ENCODE measurements around the gene FAM83F. TPM values are rescaled to one million over a fixed set of nuclear protein-coding genes. Genes with fewer than 3 reads are reported as not detected.

Gene FAM83F
- total and polyA plus RNA-seq, 10 of the 15 experiments (the other 5 are each of a cell fraction or from before 2014, with no cell fraction given) = 0.01 to 0.05 (median 0.01) TPM; not detected in 7

- TF ChIP-seq, protein P1, sequence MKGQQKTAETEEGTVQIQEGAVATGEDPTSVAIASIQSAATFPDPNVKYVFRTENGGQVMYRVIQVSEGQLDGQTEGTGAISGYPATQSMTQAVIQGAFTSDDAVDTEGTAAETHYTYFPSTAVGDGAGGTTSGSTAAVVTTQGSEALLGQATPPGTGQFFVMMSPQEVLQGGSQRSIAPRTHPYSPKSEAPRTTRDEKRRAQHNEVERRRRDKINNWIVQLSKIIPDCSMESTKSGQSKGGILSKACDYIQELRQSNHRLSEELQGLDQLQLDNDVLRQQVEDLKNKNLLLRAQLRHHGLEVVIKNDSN (IDR thresholded peaks at IDR 0.05; ENCODE audit: borderline replicate concordance, extremely low read length, insufficient read depth, low read depth, low read length) = no peak
- TF ChIP-seq TARDBP (IDR thresholded peaks at IDR 0.05; ENCODE audit: borderline replicate concordance) (no peak), SMAD5 (IDR thresholded peaks at IDR 0.05; ENCODE audit: low read depth) (no peak), SPI1 (IDR thresholded peaks at IDR 0.05; ENCODE audit: borderline replicate concordance, insufficient read depth, low read depth, low read length) (no peak), NKRF (conservative IDR thresholded peaks at IDR 0.05) (no peak), BRCA1 (IDR thresholded peaks at IDR 0.05; ENCODE audit: low read depth, low read length) (no peak), GATAD2B (conservative IDR thresholded peaks at IDR 0.05; ENCODE audit: low read depth) (no peak), MEF2A (IDR thresholded peaks at IDR 0.05; ENCODE audit: insufficient read depth, low read depth, low read length) (no peak), CREM (IDR thresholded peaks at IDR 0.05; ENCODE audit: low read depth) (no peak)
These were observed 14.1 kb downstream of the FAM83F start (continued) for GRCh38 chr22:40008726-40009291.

DNA sequence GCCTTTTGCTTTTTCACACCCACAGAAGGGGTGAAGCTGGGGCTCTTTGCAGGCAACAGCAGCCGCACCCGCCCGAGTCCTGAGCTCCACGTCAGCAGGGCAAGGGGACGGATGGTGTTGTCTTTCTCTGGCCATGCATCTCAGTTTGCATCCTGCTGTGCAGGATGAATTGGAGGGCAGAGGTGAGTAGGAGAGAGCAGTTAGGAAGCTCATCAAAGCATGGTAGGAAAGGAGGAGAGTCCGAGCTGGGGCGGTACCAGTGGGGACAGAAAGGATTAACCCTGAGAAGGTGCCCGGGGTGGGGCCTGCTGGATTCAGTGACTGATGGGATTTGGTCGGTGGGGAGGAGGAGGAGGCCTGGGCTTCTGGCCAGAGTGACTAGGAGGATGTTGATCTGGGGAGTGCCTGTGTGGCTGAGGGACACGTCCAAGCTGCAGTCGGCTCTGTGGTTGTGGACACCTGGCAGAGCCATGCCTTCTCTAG, 14.6 kb downstream of the FAM83F start:
- Histone ChIP-seq H3K4me2 (ENCODE audit: control insufficient read depth, insufficient read depth) (no peak overlapping the region), H3K4me3 (no peak overlapping the region), H2AFZ (ENCODE audit: control insufficient read depth, low read depth, low read length) (no peak overlapping the region), H3K27ac (ENCODE audit: control insufficient read depth, insufficient read depth) (no peak overlapping the region), H3K9me3 (replicated peaks; ENCODE audit: control insufficient read depth, insufficient read depth, low read length) (no peaks in the 10 kb centered on the region), H3K36me3 (ENCODE audit: control insufficient read depth in 2 of 2, insufficient read depth in 2 of 2, low read length in 1 of 2) (no peaks in the 10 kb centered on the region), H3K79me2 (ENCODE audit: control insufficient read depth, insufficient read depth, low read length) (no peaks in the 10 kb centered on the region), H3K27me3 (replicated peaks in 1 of 2; ENCODE audit: control insufficient read depth in 2 of 2, insufficient read depth in 2 of 2, low read length in 1 of 2) (peaks cover 4 to 11% of the 10 kb centered on the region in 2 experiments), H3K9ac (ENCODE audit: control insufficient read depth, insufficient read depth, low read length) (no peak overlapping the region), H3K4me1 (ENCODE audit: control insufficient read depth, insufficient read depth, low read length) (no peaks in the 10 kb centered on the region), H4K20me1 (ENCODE audit: control insufficient read depth, insufficient read depth) (no peaks in the 10 kb centered on the region)
- ChIA-PET CTCF (interaction anchor here (3.1 kb wide), 1 partner anchor 15 kb away, joined by 15 read pairs; no protein-coding TSS in a partner anchor), POLR2A (no interaction called here), RAD21 (ENCODE audit: unreplicated experiment) (no interaction called here), SMC1A (ENCODE audit: uncharacterized antibody, unreplicated experiment) (interaction anchor here (1.6 kb wide), 1 partner anchor 15 kb away, joined by 5 read pairs; no protein-coding TSS in a partner anchor)
- no peak for DNase-seq (ENCODE audit: low read depth, low spot score)
- TF ChIP-seq RUNX3 (IDR thresholded peaks at IDR 0.05; ENCODE audit: low read length) = no peak
- TF ChIP-seq, protein P2, sequence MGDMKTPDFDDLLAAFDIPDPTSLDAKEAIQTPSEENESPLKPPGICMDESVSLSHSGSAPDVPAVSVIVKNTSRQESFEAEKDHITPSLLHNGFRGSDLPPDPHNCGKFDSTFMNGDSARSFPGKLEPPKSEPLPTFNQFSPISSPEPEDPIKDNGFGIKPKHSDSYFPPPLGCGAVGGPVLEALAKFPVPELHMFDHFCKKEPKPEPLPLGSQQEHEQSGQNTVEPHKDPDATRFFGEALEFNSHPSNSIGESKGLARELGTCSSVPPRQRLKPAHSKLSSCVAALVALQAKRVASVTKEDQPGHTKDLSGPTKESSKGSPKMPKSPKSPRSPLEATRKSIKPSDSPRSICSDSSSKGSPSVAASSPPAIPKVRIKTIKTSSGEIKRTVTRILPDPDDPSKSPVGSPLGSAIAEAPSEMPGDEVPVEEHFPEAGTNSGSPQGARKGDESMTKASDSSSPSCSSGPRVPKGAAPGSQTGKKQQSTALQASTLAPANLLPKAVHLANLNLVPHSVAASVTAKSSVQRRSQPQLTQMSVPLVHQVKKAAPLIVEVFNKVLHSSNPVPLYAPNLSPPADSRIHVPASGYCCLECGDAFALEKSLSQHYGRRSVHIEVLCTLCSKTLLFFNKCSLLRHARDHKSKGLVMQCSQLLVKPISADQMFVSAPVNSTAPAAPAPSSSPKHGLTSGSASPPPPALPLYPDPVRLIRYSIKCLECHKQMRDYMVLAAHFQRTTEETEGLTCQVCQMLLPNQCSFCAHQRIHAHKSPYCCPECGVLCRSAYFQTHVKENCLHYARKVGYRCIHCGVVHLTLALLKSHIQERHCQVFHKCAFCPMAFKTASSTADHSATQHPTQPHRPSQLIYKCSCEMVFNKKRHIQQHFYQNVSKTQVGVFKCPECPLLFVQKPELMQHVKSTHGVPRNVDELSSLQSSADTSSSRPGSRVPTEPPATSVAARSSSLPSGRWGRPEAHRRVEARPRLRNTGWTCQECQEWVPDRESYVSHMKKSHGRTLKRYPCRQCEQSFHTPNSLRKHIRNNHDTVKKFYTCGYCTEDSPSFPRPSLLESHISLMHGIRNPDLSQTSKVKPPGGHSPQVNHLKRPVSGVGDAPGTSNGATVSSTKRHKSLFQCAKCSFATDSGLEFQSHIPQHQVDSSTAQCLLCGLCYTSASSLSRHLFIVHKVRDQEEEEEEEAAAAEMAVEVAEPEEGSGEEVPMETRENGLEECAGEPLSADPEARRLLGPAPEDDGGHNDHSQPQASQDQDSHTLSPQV (IDR thresholded peaks at IDR 0.05) = no peak
- TF ChIP-seq ZNF207 (IDR thresholded peaks at IDR 0.05; ENCODE audit: borderline replicate concordance) = no peak
- BruUV-seq (replicated peaks) = no TSS peak
- ATAC-seq = no peak
- intact Hi-C loops (cut with micrococcal nuclease; ENCODE audit: unreplicated experiment) = no loop called here
- in situ Hi-C loops (cut with MboI) = no loop called here
- WGBS (ENCODE audit: insufficient coverage, insufficient replicate concordance, low lambda C conversion rate, missing lambda C conversion rate) = 34% methylated on average over 11 of the region's 11 CpGs
- FAIRE-seq = no peak

Measured in GM12878 (cell line).